ENCODE results near the gene FOXJ1. TPM values are rescaled to one million over a fixed set of nuclear protein-coding genes. Genes with fewer than 3 reads are reported as not detected.

Gene FOXJ1
- total RNA-seq, 1 experiment from 2014 or later: 0.10 TPM

- no peak for DNase-seq
- no peak overlapping the region for H3K27ac ChIP-seq
- peaks cover 6% of the 10 kb centered on the region for H3K27me3 ChIP-seq
- no peak overlapping the region for H3K4me3 ChIP-seq
- H3K36me3 ChIP-seq: no peaks in the 10 kb centered on the region
- no peaks in the 10 kb centered on the region for H3K9me3 ChIP-seq (replicated peaks)
- H3K4me1 ChIP-seq: peaks cover 25% of the 10 kb centered on the region
Measured at GRCh38 chr17:76130473-76130872, 10.6 kb downstream of the FOXJ1 start.

GRCh38 chr17:76125922-76126321 lies 15.1 kb downstream of the FOXJ1 start:
- Histone ChIP-seq H3K27ac (no peak overlapping the region), H3K27me3 (no peaks in the 10 kb centered on the region; the same call in 1 of the 2 replicates), H3K4me3 (no peak overlapping the region), H3K9me3 (replicated peaks) (no peaks in the 10 kb centered on the region), H3K36me3 (no peaks in the 10 kb centered on the region), H3K4me1 (peaks cover 2% of the 10 kb centered on the region)
- DNase-seq: no peak

GRCh38 chr17:76125391-76125675 lies 15.7 kb downstream of the FOXJ1 start:
- Histone ChIP-seq H3K36me3 (no peaks in the 10 kb centered on the region), H3K9me3 (replicated peaks) (no peaks in the 10 kb centered on the region)
- DNase-seq: no peak

DNA sequence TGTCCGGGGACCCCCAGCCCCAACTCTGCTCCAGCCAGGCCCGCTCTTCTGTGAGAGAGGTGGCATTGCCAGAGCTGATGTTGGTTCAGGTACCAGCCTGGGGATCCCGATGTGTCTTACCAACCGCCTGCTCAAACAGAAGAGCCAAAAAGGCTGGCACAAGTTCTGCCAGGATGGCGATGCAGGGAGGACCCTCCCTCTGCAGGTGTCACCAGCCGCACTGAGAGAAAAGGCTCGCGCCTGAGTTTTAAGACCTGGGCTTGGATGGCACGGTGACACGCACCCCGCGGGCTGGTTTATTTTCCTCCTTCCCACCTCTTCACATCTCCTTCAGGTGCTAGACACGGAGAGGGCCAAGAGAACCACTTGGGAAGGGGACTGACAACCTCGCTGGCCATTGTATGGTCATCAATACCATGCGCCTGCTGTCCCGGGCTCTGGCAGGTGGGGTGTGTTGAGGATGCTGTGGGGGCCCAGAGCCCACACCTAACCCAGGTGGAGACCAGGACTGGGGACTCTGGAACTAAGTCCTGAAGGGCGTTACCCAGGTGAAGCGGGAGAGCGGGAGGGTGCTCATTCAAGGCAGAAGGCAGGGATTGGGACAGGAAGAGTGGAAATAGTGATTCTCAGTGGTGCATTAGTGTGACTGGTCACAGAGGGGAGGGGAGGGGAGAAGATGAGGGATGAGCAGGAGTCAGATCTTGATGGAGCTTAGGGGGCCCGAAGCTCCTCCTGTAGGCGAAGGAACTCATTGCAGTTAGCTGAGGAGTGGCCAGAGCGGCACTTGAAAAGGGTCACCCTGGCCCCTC lies 16.3 kb downstream of the FOXJ1 start:
- H3K4me1 ChIP-seq: peaks cover 5% of the 10 kb centered on the region; the same call in 1 of the 2 replicates
- H3K4me3 ChIP-seq: no peak overlapping the region
- H3K9me3 ChIP-seq (replicated peaks): no peaks in the 10 kb centered on the region
- peak in 1 of 2 experiments; percentile 53 for DNase-seq
- H3K36me3 ChIP-seq: no peaks in the 10 kb centered on the region
- H3K27ac ChIP-seq: no peak overlapping the region
- peaks cover 2% of the 10 kb centered on the region; the same call in 1 of the 2 replicates for H3K27me3 ChIP-seq

More at GRCh38 chr17:76125391-76125675, 15.7 kb downstream of the FOXJ1 start:
- Histone ChIP-seq H3K27me3 (peaks cover under 1% of the 10 kb centered on the region; the same call in 1 of the 2 replicates), H3K4me1 (no peaks in the 10 kb centered on the region; the same call in 1 of the 2 replicates), H3K27ac (no peak overlapping the region), H3K4me3 (no peak overlapping the region)

- Histone ChIP-seq H3K36me3 (no peaks in the 10 kb centered on the region), H3K4me3 (no peak overlapping the region)
Measured at GRCh38 chr17:76123749-76124581, 17.1 kb downstream of the FOXJ1 start.

DNA sequence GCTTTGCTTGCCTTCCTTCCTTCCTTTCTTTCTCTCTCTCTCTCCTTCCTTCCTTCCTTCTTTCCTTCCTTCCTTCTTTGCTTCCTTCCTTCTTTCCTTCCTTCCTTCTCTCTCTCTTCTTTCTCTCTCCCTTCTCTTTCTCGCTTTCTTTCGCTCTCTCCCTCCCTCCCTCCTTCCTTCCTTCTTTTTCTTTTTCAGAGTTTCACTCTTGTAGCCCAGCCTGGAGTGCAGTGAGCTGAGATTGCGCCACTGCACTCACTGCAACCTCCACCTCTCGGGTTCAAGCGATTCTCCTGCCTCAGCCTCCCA lies 17.9 kb downstream of the FOXJ1 start:
- no peak overlapping the region for H3K4me3 ChIP-seq
- no peak for DNase-seq
- peaks cover 2% of the 10 kb centered on the region; the same call in 1 of the 2 replicates for H3K27me3 ChIP-seq
- H3K27ac ChIP-seq: no peak overlapping the region
- H3K9me3 ChIP-seq (replicated peaks): no peaks in the 10 kb centered on the region
- no peaks in the 10 kb centered on the region for H3K36me3 ChIP-seq
- peaks cover 10% of the 10 kb centered on the region; the same call in 1 of the 2 replicates for H3K4me1 ChIP-seq

More at GRCh38 chr17:76123749-76124581, 17.1 kb downstream of the FOXJ1 start:
- no peak overlapping the region for H3K27ac ChIP-seq
- H3K4me1 ChIP-seq: peaks cover 10% of the 10 kb centered on the region; the same call in 1 of the 2 replicates
- H3K9me3 ChIP-seq (replicated peaks): no peaks in the 10 kb centered on the region
- no peak for DNase-seq
- H3K27me3 ChIP-seq: peaks cover 2% of the 10 kb centered on the region; the same call in 1 of the 2 replicates

- Histone ChIP-seq H3K4me3 (no peak overlapping the region), H3K27ac (no peak overlapping the region), H3K27me3 (peaks cover 2% of the 10 kb centered on the region; the same call in 1 of the 2 replicates), H3K36me3 (no peaks in the 10 kb centered on the region), H3K4me1 (peaks cover 10% of the 10 kb centered on the region; the same call in 1 of the 2 replicates), H3K9me3 (replicated peaks) (no peaks in the 10 kb centered on the region)
- no peak for DNase-seq
Measured at GRCh38 chr17:76122431-76123190, 18.4 kb downstream of the FOXJ1 start.

- peaks cover 10% of the 10 kb centered on the region; the same call in 1 of the 2 replicates for H3K4me1 ChIP-seq
- DNase-seq: no peak
- H3K27ac ChIP-seq: no peak overlapping the region
- no peaks in the 10 kb centered on the region for H3K36me3 ChIP-seq
- H3K9me3 ChIP-seq (replicated peaks): no peaks in the 10 kb centered on the region
- peaks cover 2% of the 10 kb centered on the region; the same call in 1 of the 2 replicates for H3K27me3 ChIP-seq
- no peak overlapping the region for H3K4me3 ChIP-seq
Measured at GRCh38 chr17:76121932-76122430, 19.1 kb downstream of the FOXJ1 start.

DNA sequence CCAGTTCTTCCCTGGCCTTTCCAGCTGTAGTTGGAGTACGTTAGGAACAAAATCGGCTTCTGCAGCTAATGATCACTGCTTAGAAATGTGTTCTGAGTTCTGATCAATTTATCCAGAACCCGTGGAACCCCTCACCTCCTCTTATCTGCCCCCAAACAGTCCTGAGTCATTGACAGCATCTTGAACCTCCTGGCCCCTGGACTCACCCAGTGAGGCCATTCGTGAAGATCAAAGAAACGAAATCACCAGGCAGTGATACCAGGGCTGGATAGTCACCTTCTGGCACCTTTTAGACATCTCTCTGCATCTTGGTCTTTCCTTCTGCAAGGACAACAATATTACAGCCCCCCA lies 20.4 kb downstream of the FOXJ1 start:
- DNase-seq: no peak
- peaks cover 10% of the 10 kb centered on the region; the same call in 1 of the 2 replicates for H3K4me1 ChIP-seq
- no peak overlapping the region for H3K27ac ChIP-seq
- H3K27me3 ChIP-seq: peaks cover 2% of the 10 kb centered on the region; the same call in 1 of the 2 replicates
- H3K36me3 ChIP-seq: no peaks in the 10 kb centered on the region
- H3K4me3 ChIP-seq: no peak overlapping the region
- no peaks in the 10 kb centered on the region for H3K9me3 ChIP-seq (replicated peaks)

- peaks cover 2% of the 10 kb centered on the region; the same call in 1 of the 2 replicates for H3K27me3 ChIP-seq
- H3K9me3 ChIP-seq (replicated peaks): no peaks in the 10 kb centered on the region
- no peaks in the 10 kb centered on the region for H3K36me3 ChIP-seq
- peak; percentile 65 to 66 for DNase-seq
- H3K4me3 ChIP-seq: no peak overlapping the region
- peaks cover 10% of the 10 kb centered on the region; the same call in 1 of the 2 replicates for H3K4me1 ChIP-seq
- H3K27ac ChIP-seq: no peak overlapping the region
Measured at GRCh38 chr17:76119409-76120371, 21.4 kb downstream of the FOXJ1 start.

GRCh38 chr17:76115138-76115754 lies 25.8 kb downstream of the FOXJ1 start:
- Histone ChIP-seq H3K4me1 (peaks cover 9% of the 10 kb centered on the region; the same call in 1 of the 2 replicates), H3K27me3 (0 out of 2 replicates have a peak, but pooled peaks cover under 1% of the 10 kb centered on the region), H3K4me3 (no peak overlapping the region), H3K36me3 (no peaks in the 10 kb centered on the region), H3K27ac (no peak overlapping the region), H3K9me3 (replicated peaks) (no peaks in the 10 kb centered on the region)
- no peak for DNase-seq

GRCh38 chr17:76111956-76112355 lies 29.1 kb downstream of the FOXJ1 start:
- DNase-seq: no peak
- H3K27ac ChIP-seq: no peak overlapping the region
- H3K36me3 ChIP-seq: no peaks in the 10 kb centered on the region
- H3K27me3 ChIP-seq: no peaks in the 10 kb centered on the region
- peaks cover 6% of the 10 kb centered on the region for H3K4me1 ChIP-seq
- H3K4me3 ChIP-seq: no peak overlapping the region
- no peaks in the 10 kb centered on the region for H3K9me3 ChIP-seq (replicated peaks)

- Histone ChIP-seq H3K4me3 (no peak overlapping the region), H3K4me1 (peaks cover 25% of the 10 kb centered on the region), H3K36me3 (no peaks in the 10 kb centered on the region), H3K27me3 (no peaks in the 10 kb centered on the region), H3K27ac (no peak overlapping the region; the same call in 1 of the 2 replicates), H3K9me3 (replicated peaks) (no peaks in the 10 kb centered on the region)
- DNase-seq: peak in 1 of 2 experiments; percentile 51
Measured at GRCh38 chr17:76107509-76107908, 33.5 kb downstream of the FOXJ1 start.
